GM12891 (cell line): ENCODE data around the gene LDB2.

Experiments
- POLR2A ChIP-seq: IDR thresholded peaks from 2 replicates; pipeline ENCODE4 v1.6.1; 2011; ENCODE audit warnings: low read depth, low read length, control low read depth
- POLR2AphosphoS5 ChIP-seq: IDR thresholded peaks from 2 replicates; pipeline ENCODE4 v1.6.1; 2011; ENCODE audit warnings: low read depth, low read length, control low read depth
- POU2F2 ChIP-seq: IDR thresholded peaks from 2 replicates; pipeline ENCODE4 v1.6.1; 2011; ENCODE audit warnings: low read depth, mild to moderate bottlenecking, control low read depth, low read length, moderate library complexity
- SPI1 ChIP-seq: IDR thresholded peaks from 2 replicates; pipeline ENCODE4 v1.6.1; 2011; ENCODE audit warnings: low read depth, low read length, control low read depth

- no peak for TF ChIP-seq POLR2A
- no peak for TF ChIP-seq POLR2AphosphoS5
- TF ChIP-seq POU2F2 = no peak
- no peak for TF ChIP-seq SPI1
Measured at GRCh38 chr4:16859031-16859430, 39.4 kb downstream of the LDB2 start.
